Measurements from ENCODE around the gene TRAP1. TPM values are rescaled to one million over a fixed set of nuclear protein-coding genes. Genes with fewer than 3 reads are reported as not detected.

Gene TRAP1
- polyA plus RNA-seq, 2 of the 4 experiments (the other 2 are of a cell fraction), result 103 to 198 TPM

- 96% methylated on average over 7 of the region's 7 CpGs for WGBS (ENCODE audit: missing lambda C conversion rate)
- ATAC-seq (no peak), DNase-seq (ENCODE audit: low read depth in 1 of 2, low spot score in 1 of 2) (no peak), FAIRE-seq (no peak)
- POLR2A ChIA-PET, result interaction anchor here (1.3 kb wide), 1 partner anchor 12 kb away, joined by 3 read pairs; no protein-coding TSS in a partner anchor
- no peak overlapping the region for H3K27ac ChIP-seq
- no peak overlapping the region for H3K4me3 ChIP-seq
- H3K9me3 ChIP-seq, result no peaks in the 10 kb centered on the region
- no peak for TF ChIP-seq ATOH8 (CRISPR knock-in tag; IDR thresholded peaks at IDR 0.05; ENCODE audit: low read depth)
- no peak for TF ChIP-seq POLR2AphosphoS2 (conservative IDR thresholded peaks at IDR 0.05; ENCODE audit: low read length)
- no peak for TF ChIP-seq JUNB (IDR thresholded peaks at IDR 0.05)
- no peak for TF ChIP-seq HES2 (IDR thresholded peaks at IDR 0.05)
- no peak for TF ChIP-seq FOSB (CRISPR knock-in tag; IDR thresholded peaks at IDR 0.05)
- TF ChIP-seq ZNF302 (CRISPR knock-in tag; IDR thresholded peaks at IDR 0.05), result no peak
- no peak for TF ChIP-seq TFCP2L1 (CRISPR knock-in tag; IDR thresholded peaks at IDR 0.05)
- no peak for TF ChIP-seq KDM5A (IDR thresholded peaks at IDR 0.05)
- no peak for TF ChIP-seq SMC3 (IDR thresholded peaks at IDR 0.05)
- TF ChIP-seq CEBPB (IDR thresholded peaks at IDR 0.05), result no peak
- TF ChIP-seq MAX (IDR thresholded peaks at IDR 0.05), result no peak
- TF ChIP-seq PHF8 (IDR thresholded peaks at IDR 0.05; ENCODE audit: borderline replicate concordance, low read depth), result no peak
- no peak for TF ChIP-seq HOXB13 (CRISPR knock-in tag; IDR thresholded peaks at IDR 0.05; ENCODE audit: low read depth)
- peaks cover under 1% of the 10 kb centered on the region; the same call in 2 of the 3 replicates for H3K4me1 ChIP-seq
- H3K4me2 ChIP-seq, result no peak overlapping the region
- CTCF ChIA-PET, result interaction anchor here (0.8 to 6.2 kb wide), 2 partner anchors 10 to 12 kb away, joined by 4 to 45 read pairs; no protein-coding TSS in a partner anchor
Observed at GRCh38 chr16:3702082-3702481, 15.2 kb downstream of the TRAP1 start.

GRCh38 chr16:3701531-3701930, 15.8 kb downstream of the TRAP1 start:
- Histone ChIP-seq H3K27ac (no peak overlapping the region), H3K9me3 (no peaks in the 10 kb centered on the region), H3K4me3 (no peak overlapping the region), H3K4me1 (peaks cover 6% of the 10 kb centered on the region), H3K4me2 (no peak overlapping the region)
- ChIA-PET CTCF (interaction anchor here (0.8 to 6.2 kb wide), 3 partner anchors 10 to 37 kb away, joined by 3 to 45 read pairs (median 4); no protein-coding TSS in a partner anchor), POLR2A (interaction anchor here (1.3 kb wide), 1 partner anchor 13 kb away, joined by 3 read pairs; no protein-coding TSS in a partner anchor)
- ATAC-seq (no peak), DNase-seq (ENCODE audit: low read depth in 1 of 2, low spot score in 1 of 2) (no peak), FAIRE-seq (no peak)
- TF ChIP-seq ELK1 (IDR thresholded peaks at IDR 0.05; ENCODE audit: low read depth, low read length) (no peak), BHLHE40 (IDR thresholded peaks at IDR 0.05; ENCODE audit: low read depth, low read length) (no peak), MAFK (IDR thresholded peaks at IDR 0.05; ENCODE audit: partially characterized antibody) (no peak), PBX3 (IDR thresholded peaks at IDR 0.05) (no peak)
- WGBS (ENCODE audit: missing lambda C conversion rate), result 93% methylated on average over 4 of the region's 4 CpGs

- ChIA-PET CTCF (no interaction called here), POLR2A (no interaction called here)
- Histone ChIP-seq H3K27ac (no peak overlapping the region), H3K4me1 (peaks cover 15% of the 10 kb centered on the region), H3K9me3 (no peaks in the 10 kb centered on the region), H3K4me3 (no peak overlapping the region), H3K4me2 (no peak overlapping the region)
- TF ChIP-seq HEYL (CRISPR knock-in tag; IDR thresholded peaks at IDR 0.05) (no peak), KDM5A (IDR thresholded peaks at IDR 0.05) (no peak), ATOH8 (CRISPR knock-in tag; IDR thresholded peaks at IDR 0.05; ENCODE audit: low read depth) (no peak), FOXS1 (CRISPR knock-in tag; IDR thresholded peaks at IDR 0.05) (no peak), RNF2 (IDR thresholded peaks at IDR 0.05; ENCODE audit: borderline replicate concordance, low read depth) (no peak), KDM1A (IDR thresholded peaks at IDR 0.05; ENCODE audit: low read depth) (no peak), HES2 (IDR thresholded peaks at IDR 0.05) (no peak), MAX (IDR thresholded peaks at IDR 0.05) (no peak)
- ATAC-seq, result no peak
- no peak for DNase-seq (ENCODE audit: low read depth in 1 of 2, low spot score in 1 of 2)
- no peak for FAIRE-seq
- 92% methylated on average over 4 of the region's 4 CpGs for WGBS (ENCODE audit: missing lambda C conversion rate)
Observed at GRCh38 chr16:3698941-3699340, 18.4 kb downstream of the TRAP1 start.

Data from A549 (cell line).